GM19468 (cell line): ENCODE data around the gene KDM4D.
"Not testable (repeated sequence)": the region's sequence is repeated elsewhere in the genome, so short reads cannot be mapped to it uniquely, and the experiment has no call there.

Experiments used
- ATAC-seq: cut with Tn5 transposase; IDR thresholded peaks from one replicate; pipeline ENCODE4 v1.9.1; 2021; ENCODE audit warnings: mild to moderate bottlenecking, moderate library complexity, moderate number of reproducible peaks; ENCODE audit not compliant: unreplicated experiment; ENCODE audit errors: extremely low read depth

The KDM4D gene

DNA sequence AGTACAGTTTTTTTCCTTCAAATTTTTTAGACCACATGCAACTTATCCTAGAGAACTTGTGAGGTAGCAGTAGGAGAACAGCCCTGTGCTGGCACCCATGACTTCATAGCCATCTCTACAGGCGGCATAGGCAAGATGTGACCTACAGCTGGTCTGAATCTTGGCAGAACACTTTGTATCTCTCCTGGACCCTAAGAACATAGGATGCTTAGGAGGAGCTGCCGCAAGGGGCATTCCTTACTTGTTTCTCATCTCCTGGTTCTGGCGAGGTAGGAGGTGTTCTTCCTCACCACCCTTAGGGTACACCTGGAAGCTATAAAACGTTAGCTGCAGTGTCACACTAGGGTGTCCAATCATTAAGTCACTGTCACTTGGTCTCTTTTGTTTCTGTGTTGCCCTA, 16.5 kb upstream of the KDM4D start:
- no peak for ATAC-seq

DNA sequence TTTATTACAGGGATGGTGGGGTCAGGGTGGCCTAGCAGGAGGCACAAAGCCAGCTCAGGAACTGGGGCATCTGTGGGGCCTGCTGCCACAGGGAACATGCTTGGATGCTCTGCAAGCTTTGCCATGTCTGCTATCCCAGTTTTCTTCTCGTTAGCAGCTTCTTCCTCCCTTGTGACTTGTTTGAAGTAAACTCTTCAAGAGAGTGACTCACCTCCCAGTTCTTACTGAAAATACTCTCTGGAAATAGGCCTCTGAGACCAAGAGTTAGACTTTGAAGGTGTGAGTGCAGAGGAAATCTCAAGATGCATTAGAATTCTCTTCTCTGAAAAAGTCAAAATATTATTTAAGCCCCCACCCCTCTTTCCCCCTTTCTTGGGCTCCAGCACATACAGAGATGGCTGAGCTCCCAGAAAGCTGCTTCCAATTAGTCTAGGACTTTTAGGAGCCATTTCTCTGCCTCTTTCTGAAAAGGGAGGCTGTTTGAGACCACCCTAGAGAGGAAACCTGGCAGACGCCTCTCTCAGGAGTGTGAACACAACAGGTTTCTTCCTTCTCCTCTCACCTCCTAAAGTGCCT, 15.3 kb upstream of the KDM4D start:
- ATAC-seq = no peak

DNA sequence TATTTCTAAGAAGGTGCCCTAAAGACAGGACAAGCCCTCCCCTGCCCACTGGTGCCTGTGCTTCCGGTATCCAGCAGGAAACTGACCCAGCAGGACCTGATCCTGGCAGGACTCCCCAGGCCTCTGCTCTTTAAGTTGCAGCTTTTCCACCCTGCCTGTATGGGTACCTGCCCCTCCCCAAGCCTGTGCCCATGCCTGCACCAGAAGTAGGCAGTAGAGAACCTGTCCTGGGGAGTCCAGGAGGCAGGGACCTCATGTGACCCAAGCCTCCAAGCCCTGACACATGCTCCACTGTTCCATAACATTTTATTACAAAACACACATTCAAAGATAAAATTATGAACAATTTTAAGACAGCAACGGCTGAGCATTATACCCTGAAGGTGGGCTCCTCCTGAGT, 14.3 kb upstream of the KDM4D start:
- no peak for ATAC-seq

DNA sequence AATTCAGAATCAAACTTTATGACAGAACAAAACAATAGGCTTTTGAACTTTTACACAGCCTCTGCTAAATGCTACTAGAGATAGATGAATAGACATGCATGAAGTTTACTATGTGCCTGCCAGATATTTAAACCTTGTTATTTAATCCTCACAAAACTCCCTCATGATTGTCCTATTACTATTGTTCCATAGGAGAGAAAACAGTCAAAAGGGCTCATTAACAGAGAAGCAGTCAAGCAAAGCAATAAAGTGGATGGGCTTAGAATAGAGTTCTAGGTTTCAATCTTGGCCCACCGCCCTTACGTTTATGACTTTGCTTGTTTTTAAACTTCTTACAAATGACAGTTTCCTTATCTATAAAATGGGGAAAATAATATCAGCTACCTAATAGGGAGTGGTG, 13.0 kb upstream of the KDM4D start:
- ATAC-seq = no peak

DNA sequence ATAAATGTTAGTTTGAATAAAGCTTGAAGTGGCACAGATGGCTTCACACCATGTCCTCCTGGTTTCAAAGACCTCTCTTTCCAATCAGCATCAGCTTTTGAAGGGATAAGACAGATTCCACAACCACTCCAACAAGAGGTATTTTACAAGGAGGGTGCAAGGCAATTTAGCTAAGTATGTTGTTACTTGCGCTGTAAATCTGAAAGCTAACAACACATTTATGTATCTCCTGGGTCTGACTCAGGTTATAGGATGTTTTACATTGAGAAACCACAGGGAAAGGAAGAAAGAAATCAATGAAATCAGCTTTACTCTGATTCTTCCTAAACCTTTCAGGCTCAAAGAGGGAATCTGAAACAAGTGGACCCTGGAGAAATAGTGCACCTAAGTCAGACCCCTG, 12.3 kb upstream of the KDM4D start:
- ATAC-seq = no peak

DNA sequence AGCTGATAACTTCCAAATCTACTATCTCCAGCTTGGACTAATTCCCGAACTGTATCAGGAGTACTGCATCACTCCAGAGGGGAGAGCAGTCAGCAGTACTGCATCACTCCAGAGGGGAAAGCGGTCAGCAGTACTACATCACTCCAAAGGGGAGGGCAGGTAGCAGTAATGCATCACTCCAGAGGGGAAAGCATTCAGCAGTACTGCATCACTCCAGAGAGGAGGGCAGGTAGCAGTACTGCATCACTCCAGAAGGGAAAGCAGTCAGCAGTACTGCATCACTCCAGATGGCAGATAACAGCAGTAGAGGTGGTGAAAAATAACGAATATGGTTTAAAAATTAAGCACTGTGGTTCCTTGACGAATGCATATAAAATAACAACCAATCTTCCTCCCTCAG, 8.6 kb upstream of the KDM4D start:
- no peak for ATAC-seq

DNA sequence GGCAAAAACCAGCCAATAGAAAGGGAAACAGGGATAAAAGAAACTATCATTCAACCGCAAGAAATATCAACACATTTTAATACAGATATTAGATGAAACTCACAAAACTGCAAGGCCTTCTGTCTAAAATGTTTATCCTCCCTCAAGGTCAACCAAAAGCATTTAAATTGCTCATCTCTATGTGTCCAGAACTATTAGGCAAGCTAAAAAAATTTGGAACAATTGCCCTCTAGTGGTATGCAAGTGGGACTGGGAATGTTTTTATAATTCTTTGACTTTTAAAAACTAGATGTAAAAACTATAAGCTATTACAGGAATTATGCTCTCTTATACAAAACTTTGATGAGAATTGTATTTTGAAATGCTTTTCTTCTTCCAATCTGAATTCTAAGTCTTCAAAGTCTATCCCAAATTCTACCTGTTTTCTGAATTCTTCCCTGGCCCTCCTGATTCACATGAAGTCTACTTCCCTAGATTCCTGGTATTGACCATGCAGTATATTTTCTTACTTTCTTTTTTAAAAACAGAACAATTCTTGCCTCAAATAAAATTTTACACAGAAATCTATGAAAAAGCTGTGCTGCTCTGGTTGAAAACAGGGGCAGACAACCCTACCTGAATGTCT, 5.1 kb upstream of the KDM4D start:
- no peak for ATAC-seq

DNA sequence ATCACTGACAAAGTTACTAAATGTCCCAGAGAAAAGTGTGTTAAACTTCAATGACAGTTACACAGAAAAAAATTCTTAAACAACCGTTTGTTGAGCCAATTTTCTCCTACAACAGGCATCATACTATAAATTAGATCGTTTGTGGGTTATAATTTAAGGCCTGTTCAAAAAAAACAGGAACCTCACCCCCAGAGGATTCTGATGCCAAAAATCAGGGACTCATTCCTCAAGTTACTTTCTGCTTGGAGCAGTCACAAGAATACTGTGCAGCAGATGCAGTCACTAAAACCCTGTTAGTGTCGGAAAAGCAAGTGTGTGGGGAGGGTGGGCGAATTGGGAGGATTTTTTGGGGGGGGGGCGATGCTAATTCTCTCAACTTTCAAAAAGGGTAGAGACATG, 810 bp upstream of the KDM4D start:
- ATAC-seq = no peak

DNA sequence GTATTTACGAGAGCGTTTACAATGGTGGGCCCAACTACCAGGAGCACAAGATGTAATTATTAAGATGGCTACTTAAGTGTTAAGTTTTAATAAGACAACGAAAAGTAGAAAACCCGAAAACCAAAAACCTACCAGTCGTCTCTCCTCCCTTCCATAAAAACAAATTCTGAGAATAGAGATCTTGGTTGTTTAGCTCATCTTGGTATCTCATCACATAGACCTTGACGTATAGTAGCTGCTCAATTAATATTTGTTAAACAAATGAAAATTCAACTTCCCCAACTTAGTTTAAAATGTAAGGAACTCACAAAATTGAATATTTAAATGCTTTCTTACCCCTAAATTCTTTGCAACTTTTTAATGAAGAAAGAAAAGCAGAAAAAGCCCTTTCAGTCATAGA, 669 bp downstream of the KDM4D start:
- ATAC-seq = no peak

DNA sequence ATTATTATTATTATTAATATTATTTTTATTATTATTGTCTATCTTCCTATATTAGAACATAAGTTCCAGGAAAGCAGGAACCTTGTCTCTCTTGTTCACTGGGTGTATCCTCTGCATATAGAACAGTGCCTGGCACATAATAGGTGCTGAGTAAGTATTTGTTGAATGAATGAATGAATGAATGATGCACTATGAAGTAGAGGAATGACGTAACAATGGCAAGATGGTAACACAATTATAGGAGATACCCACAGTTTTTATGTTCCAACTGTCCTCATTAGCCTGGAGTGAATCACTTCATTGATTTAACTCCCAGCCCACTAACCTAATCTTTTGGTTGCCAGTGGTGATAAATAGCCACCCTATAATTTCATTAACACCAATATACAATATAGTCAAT, 2.1 kb downstream of the KDM4D start:
- no peak for ATAC-seq

DNA sequence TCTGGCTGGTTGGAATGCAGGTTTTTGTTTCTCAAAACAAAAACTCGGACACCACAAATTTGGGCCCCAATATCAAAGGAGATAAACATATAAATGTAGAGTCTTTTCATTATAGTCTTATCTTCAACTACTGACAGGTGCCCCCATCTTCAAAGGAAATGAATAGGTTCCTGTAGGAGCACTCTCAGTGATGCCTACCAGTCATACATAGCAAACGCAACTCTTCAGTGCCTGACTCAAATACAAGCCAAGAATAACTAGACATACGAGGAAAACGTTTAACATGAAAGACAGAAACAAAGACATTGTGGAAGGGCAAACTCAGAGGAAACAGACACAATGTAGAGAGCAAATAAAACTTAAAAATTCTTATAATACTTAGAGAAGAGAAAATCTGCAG, 13.9 kb downstream of the KDM4D start:
- ATAC-seq = no peak

DNA sequence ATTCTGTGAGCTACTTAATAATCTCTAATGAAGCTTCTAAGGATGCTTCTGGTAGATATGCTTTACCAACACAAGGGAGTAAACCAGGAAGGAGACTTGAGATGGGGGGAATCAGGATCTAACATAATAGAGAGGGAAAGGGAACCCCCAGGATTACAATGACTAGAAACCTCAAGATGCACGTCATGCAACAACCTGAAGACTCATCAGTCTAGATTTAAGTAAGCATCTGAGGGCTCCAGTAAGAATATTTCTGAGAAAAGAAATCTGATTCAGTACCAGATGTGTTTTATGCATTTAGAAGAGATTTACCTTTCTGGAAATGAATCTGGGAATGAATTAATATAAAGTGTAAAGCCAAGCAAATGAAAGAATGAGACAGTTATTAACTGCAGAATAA, 15.2 kb downstream of the KDM4D start:
- ATAC-seq = no peak

DNA sequence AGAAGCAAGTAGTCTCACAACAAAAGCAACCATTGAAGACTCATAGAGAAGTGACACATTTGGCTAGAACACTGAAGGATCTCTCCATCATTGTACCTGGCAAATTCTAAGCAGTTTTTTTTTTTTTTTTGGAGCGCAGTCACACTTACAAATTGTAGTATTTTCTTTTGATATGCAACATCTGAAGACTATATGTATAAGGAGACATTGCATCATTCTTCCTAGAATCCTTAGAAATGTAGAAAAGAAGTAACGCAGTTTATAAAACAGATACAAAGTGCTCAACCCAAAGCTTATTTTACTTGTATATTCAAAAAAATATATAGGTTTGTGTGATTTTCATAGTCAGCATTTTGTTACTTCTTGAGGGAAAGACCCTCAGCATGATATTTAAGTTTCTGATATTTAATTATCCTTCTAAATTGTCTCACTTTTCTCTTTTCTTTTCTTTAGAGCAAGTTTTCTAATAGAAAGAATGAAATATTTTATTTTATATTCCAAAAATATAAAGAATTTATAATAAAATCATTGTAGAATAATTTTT, 20.0 kb downstream of the KDM4D start:
- no peak for ATAC-seq

DNA sequence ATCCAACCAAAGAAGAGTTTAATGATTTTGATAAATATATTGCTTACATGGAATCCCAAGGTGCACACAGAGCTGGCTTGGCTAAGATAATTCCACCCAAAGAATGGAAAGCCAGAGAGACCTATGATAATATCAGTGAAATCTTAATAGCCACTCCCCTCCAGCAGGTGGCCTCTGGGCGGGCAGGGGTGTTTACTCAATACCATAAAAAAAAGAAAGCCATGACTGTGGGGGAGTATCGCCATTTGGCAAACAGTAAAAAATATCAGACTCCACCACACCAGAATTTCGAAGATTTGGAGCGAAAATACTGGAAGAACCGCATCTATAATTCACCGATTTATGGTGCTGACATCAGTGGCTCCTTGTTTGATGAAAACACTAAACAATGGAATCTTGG, 23.9 kb downstream of the KDM4D start:
- ATAC-seq = no peak

DNA sequence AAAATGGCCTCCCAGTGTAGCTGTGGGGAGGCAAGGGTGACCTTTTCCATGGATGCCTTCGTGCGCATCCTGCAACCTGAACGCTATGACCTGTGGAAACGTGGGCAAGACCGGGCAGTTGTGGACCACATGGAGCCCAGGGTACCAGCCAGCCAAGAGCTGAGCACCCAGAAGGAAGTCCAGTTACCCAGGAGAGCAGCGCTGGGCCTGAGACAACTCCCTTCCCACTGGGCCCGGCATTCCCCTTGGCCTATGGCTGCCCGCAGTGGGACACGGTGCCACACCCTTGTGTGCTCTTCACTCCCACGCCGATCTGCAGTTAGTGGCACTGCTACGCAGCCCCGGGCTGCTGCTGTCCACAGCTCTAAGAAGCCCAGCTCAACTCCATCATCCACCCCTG, 24.8 kb downstream of the KDM4D start:
- no peak for ATAC-seq

DNA sequence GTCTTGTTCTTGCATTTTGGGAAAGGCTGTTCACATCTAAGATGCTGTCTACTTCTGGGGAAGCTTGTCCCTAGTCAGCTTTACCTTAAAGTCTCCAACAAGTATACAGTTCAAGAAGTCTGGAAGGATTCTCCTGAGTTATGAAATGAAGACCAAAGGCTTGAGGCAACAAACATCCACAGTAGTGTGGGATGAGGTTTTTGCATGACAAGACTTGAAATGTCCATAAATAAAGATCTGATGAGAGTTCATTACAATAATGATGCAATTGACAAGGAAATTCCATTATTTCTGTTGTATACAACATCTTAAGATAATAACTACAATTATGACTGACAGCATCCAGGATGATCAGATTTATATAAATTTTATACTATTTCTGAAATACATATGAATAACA, 30.2 kb downstream of the KDM4D start:
- ATAC-seq = no peak

DNA sequence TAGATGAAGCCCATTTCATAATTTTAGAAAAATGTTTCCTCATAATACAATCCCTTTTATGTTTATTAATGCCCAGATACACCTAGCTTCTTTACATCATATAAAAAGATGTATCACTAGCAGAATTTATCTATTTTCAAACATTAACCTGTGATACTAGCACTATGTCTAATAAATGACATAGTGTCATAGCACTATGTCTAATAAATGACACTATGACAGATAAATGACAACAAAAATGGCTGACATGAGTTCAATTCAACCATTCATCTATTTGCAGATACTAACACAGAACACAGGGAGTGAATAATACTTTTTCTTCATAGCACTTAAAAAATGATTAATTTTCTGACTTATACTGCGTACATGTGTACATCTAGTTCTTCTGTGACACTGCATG, 32.1 kb downstream of the KDM4D start:
- ATAC-seq = no peak

DNA sequence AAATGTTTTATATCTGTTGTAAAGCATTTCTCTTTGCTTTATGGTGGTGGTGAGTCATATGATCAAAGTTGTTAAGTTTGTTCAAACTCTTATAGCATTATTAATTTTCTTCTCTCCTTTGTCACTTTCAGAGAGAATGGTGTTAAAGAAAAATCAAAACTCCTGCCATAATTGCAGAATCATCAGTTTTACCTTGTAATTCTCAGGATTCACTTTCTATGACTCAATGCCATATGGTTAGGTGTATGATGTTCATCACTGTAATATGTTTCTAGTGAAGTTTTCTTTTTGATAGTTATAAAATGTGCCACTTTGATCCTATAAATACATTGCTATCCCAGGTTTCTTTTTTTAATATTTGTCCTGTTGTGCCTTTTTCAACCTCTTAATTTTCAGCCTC, 37.9 kb downstream of the KDM4D start:
- no peak for ATAC-seq

DNA sequence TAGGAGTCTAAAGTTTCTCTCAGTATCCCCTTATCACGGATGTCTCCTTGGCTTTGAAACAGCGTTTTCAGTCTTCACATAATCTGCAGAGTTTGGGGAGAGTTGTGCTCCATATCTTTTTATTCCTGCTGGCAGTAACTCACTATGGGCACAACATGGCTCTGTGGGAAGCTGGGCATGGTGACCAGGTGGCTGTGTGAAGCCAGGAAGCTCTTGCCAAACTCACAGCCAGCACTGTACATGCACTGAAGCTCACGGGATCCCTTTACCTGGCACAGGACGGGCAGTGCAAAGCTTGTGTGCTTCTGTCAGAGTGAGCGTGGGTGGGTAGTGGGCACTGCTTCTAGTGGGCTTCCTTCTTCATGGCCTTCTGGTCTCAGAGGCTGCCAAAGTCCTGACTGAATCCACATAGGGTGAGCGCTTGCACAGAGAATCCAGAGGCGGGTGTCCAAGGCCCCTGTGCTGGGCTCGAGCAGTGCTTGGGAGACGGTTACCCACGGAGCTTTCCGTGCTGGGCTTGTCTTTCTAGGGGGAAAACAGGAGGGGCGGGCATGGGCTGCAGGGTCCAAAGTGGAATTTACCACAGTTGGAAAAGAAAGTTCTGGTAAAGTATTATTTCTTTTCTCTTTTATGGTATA, 40.8 kb downstream of the KDM4D start:
- ATAC-seq = no peak

DNA sequence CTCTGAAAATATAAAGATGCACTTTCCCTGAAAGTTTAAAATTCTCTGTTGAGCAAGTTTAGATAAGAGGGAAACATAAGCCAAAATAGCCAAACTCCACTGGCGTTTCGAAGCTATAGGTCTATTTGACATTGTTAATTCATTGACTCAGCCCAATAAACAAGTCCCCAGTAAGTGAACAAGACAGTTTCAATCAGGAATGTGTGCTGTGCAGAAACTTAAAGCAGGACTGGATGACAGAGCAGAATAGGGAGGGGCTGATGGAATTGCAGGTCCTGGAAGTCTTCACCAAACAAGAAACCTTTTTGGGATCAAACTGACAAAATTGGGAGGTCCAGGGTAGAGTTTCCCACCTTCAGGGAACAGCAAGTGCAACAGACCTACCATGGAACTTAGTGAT, 42.6 kb downstream of the KDM4D start:
- no peak for ATAC-seq

DNA sequence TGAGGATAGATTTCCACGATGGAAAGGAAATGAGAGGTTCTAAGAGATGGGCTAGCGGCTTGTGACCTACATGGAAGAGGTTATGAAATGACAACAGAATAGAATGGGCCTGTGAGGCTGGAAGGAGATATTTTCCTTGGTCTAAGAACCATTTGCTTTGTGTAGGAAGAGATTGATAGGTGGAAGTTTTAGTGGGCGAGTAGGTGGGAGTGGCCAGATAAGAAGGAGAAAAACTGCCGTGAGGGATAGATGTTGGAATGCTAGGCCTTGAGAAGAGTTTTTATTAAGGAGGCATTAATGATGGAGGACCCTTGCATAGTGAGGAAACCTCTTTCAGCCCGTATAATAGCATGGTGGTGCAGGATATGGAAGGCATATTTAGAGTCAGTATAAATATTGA, 48.0 kb downstream of the KDM4D start:
- not testable (repeated sequence) for ATAC-seq

DNA sequence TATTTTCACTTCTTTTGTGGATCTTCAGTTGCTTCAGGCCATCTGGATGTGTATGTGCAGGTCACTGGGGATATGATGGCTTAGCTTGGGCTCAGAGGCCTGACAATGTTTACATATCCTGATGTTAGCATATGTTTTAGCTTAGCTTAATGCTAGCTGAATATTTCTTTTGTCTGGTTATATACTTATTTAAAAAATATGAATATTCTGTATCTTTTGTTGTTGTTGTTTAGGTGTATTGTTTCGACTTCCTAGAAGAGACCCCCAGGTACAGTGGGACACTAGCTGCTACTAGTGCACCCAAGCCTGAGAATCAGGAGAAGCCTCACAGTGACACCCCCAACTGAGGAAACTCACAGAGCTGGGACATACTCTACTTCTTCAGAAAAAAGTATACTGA, 51.4 kb downstream of the KDM4D start, which contains the start of gene KDM4E:
Gene KDM4E (plus strand): TSS at position 301 of the 400 bp plus-strand sequence. CDS start 300 bp downstream, outside the sequence.
- ATAC-seq = no peak
